CD4-positive, alpha-beta T cell treated with Interferon gamma for 1 hour (primary cell): ENCODE data around the gene DNAI2.

Experiments
- DNase-seq: peaks from one replicate; pipeline ENCODE4 v3.0.0-alpha.2; 2020

Gene DNAI2

DNA sequence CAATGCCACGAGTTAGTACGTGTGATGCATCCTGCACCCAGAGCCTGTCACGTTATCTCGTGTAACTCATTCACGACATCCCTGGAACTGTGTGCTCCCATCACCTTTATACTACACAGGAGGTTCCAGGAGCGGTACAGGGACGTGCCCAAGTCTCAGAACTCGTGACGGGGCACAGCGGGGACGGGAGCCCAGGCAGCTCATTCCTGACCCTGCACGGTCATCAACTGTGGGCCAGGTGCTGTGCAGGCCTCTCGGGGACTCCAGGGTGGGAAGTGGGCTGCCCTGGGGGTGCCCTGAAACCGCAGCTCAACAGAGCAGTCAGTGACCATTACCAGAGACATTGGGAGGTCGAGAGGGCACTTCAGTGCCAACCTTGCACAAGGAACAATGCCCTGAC lies 40.8 kb downstream of the DNAI2 start:
- no peak for DNase-seq

GRCh38 chr17:74316220-74316619 lies 42.2 kb downstream of the DNAI2 start:
- DNase-seq, result no peak

- DNase-seq, result no peak
Observed at GRCh38 chr17:74317071-74317470, 43.0 kb downstream of the DNAI2 start.

- no peak for DNase-seq
Observed at GRCh38 chr17:74318391-74318790, 44.4 kb downstream of the DNAI2 start.

- no peak for DNase-seq
Observed at GRCh38 chr17:74324521-74324920, 50.5 kb downstream of the DNAI2 start.

DNA sequence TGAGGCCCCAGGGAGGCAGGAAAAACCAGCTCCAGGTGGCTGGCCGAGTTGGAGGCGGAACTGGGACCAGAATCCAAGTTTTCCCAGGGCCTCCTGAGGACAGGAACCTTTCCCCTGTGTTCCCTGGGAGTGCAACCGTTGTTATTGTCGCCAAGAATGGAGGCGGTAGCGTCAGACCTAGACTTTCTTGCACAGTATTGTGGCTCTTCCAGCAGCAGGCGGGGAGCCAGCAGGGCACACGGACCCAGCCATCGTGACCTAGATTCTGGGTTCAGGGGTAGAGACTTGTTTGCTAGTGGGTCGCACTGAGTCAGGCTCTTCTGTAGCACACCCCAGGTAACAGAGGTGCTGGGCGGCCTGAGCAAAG lies 51.3 kb downstream of the DNAI2 start:
- DNase-seq, result no peak

DNA sequence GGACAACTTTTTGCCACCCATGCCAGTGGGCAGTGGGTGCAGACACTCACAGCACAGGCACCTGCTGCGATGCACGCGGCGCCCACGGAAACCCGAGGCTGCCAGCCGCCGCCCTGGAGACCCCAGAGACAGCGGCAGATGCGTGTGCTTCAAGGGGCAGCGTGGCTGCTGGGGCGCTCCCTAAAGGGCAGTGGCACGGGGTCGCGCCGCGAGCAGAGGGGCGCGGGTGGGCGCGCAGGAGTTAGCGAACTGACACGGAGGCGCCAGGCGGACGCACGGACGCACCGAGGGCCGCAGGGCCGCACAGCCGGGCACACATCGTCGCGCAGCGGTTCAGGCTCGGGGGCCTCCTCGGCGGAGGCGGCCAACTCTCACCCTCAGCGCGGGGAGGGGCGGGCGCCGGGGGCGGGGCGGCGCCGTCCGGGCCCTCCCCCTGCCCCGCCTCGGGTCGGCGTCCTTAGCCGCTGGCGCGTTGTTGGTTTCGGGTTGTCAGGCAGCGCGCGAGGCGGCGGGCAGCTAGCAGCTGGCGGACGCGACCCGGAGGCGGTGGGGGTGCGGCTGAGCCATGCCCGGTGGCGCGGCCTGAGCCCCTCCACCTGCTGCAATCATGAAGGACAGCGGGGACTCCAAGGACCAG lies 51.8 kb downstream of the DNAI2 start, which contains the start of gene KIF19:
KIF19 (plus strand) TSS at position 484 of the 637 bp plus-strand sequence; CDS start at position 608, 124 bp downstream.
- DNase-seq, result peak; percentile 40

GRCh38 chr17:74326506-74326905 lies 52.5 kb downstream of the DNAI2 start:
- no peak for DNase-seq

- DNase-seq, result no peak
Observed at GRCh38 chr17:74328487-74328886, 54.5 kb downstream of the DNAI2 start.

DNA sequence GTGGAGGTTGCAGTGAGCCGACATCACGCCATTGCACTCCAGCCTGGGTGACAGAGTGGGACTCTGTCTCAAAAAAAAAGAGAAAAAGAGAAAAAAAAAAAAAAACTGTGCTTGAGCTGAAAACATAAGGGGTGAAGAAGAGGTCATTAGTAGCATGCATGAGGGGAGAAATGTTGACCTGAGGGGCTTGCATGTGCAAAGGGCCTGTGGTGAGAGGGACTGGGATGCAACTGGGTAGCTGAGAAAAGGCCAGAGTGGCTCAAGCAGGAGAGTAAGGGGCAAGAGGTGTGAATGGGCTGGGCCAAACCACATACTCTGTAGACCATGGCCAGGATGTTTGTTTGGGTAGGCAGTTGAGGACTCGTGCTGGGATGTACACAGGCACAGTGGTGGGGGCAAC lies 55.3 kb downstream of the DNAI2 start:
- DNase-seq, result no peak

GRCh38 chr17:74330446-74330845 lies 56.4 kb downstream of the DNAI2 start:
- DNase-seq, result no peak

DNA sequence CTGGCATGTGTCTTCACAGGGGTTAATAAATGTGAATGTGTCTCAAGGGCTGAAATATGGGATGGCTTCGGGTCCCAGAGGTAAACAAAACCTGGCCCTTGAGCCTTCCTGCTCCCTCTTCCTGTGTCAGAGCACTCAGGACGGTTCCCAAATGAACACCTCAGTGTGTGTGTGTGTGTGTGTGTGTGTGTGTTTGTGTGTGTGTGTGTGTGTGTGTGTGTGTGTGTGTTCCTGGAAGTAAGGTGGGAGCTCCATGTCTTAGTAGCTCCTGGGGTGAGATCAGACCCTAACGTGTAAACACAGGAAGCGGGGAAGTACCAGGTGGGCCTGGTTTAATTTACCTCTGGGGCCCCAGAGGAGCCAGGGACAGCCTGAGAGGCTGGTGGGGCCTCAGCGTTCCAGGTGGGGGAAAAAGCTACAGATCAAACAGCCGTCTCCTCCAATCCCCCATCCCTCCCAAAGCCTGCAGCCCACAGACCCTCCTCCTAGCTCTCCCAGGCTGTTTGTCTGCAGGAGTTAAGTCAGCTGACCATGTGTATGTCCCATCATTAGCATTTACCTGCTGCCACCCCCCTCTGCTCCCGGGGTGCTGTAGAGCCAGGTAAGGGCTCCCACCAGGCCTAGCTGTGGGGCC lies 58.1 kb downstream of the DNAI2 start:
- no peak for DNase-seq

GRCh38 chr17:74332763-74333283 lies 58.8 kb downstream of the DNAI2 start:
- no peak for DNase-seq

GRCh38 chr17:74334393-74335039 lies 60.5 kb downstream of the DNAI2 start:
- DNase-seq, result no peak

DNA sequence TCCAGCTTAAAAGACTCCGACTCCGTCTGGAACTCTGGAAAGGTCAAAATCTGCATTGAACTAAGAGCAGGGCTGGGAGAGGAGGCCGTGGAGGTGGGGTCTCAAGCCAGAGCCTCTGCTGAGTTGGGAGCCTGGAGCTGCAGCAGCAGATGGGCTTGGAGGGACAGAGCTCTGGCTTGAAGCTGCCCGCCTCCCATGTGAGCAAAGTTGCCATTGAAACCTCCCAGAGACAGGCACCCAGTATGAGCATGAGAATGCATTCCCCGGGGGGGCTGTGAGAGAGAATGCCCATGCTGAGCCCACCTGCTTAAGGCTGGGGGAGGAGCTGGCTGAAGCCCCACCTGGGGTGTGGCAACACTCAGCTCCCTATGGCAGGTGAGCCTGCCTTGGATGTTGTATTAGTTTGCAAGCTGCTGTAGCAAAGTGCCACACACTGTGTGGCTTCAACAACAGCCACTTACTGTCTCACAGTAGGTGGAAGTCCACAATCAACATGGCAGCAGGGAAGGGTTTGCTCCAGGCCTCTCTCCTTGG lies 61.6 kb downstream of the DNAI2 start:
- no peak for DNase-seq

DNA sequence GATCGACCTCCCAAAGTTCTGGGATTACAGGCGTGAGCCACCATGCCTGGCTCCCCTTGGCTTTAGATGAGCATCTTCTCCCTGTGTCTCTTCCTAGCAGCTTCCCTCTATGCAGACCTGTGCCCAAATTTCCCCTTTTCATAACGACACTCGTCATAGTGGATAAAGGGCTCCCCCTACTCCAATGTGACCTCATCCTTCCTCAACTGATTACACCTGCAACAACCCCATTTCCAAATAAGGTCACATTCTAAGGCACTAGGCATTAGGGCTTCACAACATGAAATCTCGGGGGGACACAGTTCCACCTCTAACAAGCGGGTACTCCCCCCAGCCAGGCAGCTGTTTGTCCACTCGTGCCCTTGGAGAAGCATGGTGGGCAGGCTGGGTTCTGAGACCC lies 62.3 kb downstream of the DNAI2 start:
- no peak for DNase-seq

DNA sequence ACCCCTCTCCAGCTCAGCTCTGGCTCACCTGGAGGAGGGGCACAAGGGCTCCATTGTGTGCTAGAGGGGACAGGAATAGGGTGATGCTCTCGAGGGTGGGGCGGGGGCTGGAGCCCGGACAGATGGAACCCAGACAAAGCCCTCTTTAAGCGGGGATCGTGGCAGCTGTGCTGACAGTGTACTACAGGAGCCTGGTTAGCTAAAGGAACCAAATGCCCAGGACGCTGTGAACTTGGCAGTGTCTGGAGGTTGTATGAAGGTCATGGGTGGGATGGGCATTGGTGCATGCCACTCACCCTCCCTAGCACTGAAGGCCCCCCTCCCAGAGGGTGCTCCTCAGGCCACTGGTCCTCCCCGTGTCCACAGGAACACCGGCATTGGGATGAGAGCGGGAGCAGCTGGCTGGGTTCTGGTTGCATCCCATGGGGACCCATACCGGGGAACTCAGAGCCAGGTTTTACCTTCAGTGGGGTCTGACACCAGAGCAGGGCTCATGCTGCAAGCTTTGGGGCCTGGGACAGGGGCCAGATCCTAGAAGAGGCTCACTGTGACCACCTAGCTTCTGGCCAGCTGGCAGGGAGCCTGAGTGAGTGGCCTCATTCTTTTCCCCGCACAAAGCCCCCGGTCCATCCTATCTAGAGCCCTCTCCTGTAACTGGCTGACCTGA lies 63.9 kb downstream of the DNAI2 start:
- DNase-seq, result no peak

DNA sequence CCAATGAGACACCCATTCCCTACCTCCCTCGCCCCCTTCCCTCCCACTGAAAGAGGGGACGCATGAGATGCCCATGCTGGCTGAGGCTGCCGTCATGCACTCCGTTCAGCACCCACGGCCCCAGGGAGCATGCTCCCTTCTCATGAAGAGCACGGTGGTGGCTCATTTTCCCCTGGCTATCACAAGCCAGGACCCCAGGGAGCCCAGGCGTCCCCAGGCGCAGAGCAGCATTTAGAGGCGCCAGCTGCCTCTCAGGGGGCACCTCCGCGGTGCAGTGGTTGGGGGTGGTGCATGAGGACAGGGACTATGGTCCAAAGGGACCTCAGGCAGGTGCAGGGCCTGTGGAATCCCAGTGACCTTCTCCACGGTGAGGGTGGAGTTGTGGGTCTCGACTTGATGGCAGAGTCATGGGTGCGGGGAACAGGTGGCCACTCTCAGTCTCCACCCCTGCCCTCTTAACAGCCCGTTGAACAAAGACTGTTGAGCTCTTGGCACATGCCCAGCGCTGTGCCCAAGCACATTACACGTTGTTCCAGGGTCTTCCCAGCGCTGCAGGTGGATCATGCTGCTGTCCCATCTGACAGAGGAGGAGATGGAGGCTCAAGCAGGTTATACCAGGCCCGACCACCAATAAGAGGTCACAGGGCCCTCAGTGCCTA lies 65.6 kb downstream of the DNAI2 start:
- DNase-seq, result no peak

DNA sequence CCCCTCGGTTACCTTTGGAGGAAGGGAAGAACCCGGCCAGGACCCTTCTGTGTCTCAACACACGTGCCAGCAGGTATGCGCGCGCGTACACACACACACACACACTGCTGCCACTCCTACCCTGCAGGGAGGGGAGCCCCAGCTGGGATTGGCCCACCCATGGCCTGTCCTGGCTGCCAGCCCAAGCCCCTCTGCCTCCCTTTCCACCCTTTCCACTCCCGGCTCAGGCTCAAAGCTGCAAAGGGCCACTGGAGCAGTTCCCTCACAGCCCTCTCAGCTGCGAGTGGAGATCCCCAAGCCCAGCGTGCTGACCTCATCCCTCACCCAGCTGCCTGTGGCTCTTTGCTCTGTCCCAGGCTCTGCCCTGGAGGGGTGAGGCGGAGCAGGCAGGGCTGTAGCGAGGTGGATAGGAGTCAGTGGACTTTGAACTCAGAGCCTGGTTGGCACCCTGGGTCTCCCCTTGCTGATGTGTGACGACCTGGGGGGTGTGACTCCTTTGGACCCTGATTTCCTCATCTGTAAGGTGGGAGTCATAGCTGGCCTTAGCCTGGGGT lies 66.5 kb downstream of the DNAI2 start:
- no peak for DNase-seq

DNA sequence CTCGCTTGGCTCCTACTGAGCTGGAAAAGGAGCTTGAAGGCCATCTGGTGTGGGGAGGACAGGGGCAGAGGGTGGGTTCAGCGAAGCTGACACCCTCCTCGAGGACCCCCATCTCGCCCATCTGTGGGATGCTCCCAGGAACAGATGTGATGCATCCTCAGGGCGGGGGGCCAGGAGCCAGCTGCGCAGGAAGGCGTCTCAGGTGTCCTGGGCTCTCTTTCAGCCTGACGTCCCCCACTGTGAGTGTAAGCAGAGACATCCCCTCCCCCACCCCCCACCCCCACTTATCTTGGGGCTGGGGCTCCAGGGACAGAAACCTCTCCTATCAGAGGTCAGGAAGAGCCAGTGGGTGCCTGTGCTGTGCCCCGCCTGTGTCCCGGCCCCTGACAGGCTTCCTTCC lies 68.2 kb downstream of the DNAI2 start:
- DNase-seq, result no peak

DNA sequence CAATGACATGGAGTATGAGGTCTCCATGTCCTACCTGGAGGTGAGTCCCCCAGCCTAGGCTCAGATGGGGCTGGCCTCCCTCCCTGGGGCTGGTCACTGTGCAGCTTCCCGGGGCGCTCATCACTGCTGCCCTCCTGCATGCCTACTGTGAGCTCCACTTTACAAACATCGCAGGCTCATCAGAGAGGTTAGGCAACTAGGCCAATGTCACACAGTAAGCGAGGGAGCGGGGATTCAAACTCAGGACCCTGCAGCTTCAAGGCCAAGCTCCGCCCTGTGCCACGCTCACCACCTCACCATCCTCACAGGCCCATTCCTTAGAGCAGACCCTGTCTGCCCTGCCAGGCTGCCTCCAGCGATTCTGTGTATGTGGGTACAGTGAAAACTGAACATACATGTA lies 69.1 kb downstream of the DNAI2 start:
- DNase-seq, result no peak

DNA sequence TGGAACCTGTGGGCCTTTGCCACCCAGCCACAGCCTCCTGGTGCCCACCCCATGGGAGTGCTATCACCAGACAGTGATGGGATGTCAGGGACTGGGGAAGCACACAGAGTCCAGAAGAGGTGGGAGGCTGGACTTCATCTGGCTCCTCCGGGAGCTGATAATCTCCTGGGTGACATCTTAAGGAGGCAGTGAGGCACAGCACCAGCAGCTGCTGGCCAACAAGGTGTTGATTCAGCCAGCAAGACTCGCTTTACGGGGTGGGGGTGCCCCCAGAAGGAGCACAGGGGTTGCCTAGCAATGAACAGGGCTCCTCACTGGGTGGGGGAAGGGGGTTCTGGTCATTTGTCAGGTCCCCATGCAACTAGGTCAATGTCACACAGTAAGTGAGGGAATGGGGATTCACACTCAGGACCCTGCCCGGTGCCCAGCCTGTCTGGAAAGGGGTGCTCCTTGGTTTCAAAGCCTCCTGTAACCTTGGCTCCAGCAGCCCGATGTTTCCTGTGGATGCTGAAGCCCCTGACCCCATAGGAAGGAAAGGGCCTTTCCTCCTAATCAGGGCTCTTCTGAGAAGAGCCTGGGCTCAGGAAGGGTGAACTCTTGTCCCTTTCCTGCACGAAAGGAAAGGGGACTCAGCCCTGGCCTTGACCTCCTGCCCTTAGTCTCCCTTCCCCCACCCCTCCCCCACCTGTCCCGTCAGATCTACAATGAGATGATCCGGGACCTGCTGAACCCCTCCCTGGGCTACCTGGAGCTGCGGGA lies 69.7 kb downstream of the DNAI2 start:
- DNase-seq, result no peak
